ENCODE results near the gene KLF13. TPM values are rescaled to one million over a fixed set of nuclear protein-coding genes. Genes with fewer than 3 reads are reported as not detected.

The KLF13 gene
- total RNA-seq, 1 donor from 2014 or later, result 31.0 TPM

DNA sequence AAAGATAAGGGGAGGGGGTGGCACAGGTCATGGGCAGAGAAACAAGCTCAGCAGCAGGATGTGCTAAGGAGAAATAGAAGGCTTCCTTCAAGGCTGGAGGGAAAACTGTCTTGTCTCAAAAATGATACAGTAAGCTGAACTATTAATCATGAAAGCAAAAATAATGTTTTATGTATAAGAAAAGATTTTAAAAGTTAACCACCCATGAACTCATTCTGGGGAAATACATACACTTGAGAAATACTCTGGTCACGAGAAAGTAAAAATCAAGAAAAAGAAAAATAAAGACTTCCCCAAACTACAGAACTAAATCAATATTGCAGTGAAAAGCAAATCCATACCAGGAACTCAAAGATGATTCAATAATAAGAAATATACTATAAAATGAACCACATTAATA, 80.7 kb downstream of the KLF13 start:
- H3K27ac Mint-ChIP-seq (ENCODE audit: unreplicated experiment), result no peak overlapping the region
- no peak for FAIRE-seq

GRCh38 chr15:31407851-31408250, 81.2 kb downstream of the KLF13 start:
- Histone ChIP-seq H3K79me2 (ENCODE audit: insufficient read depth, low read length) (no peaks in the 10 kb centered on the region), H4K20me1 (ENCODE audit: insufficient read depth, low read length) (no peaks in the 10 kb centered on the region), H3K36me3 (ENCODE audit: insufficient read depth, low read length) (no peaks in the 10 kb centered on the region), H2AFZ (ENCODE audit: low read depth, low read length) (no peak overlapping the region), H3K9me3 (ENCODE audit: insufficient read depth, low read depth, low read length) (peaks cover 4% of the 10 kb centered on the region), H3K4me3 (ENCODE audit: insufficient read depth, low read depth, low read length) (no peak overlapping the region), H3K4me2 (ENCODE audit: low read length) (no peak overlapping the region), H3K4me1 (ENCODE audit: insufficient read depth, low read length) (peaks cover 7% of the 10 kb centered on the region), H3K27me3 (ENCODE audit: insufficient read depth, low read length) (no peaks in the 10 kb centered on the region), H3K27ac (ENCODE audit: low read depth, low read length) (no peak overlapping the region), H3K9ac (ENCODE audit: low read length) (no peak overlapping the region)
- H3K36me3 Mint-ChIP-seq (ENCODE audit: low read depth, unreplicated experiment), result no peaks in the 10 kb centered on the region
- DNase-seq (ENCODE audit: low read depth), result no peak
- H3K4me3 Mint-ChIP-seq (ENCODE audit: unreplicated experiment), result no peak overlapping the region
- H3K4me1 Mint-ChIP-seq (ENCODE audit: low read depth, unreplicated experiment), result peaks cover 6% of the 10 kb centered on the region
- FAIRE-seq, result no peak
- H3K9me3 Mint-ChIP-seq (ENCODE audit: unreplicated experiment), result peaks cover 16% of the 10 kb centered on the region
- TF ChIP-seq EZH2 (IDR thresholded peaks at IDR 0.05; ENCODE audit: insufficient read depth, low read length) (no peak), CTCF (IDR thresholded peaks at IDR 0.05; ENCODE audit: insufficient read depth, low read depth, low read length) (no peak)
- H3K27me3 Mint-ChIP-seq (ENCODE audit: low read depth, unreplicated experiment), result peaks cover 2% of the 10 kb centered on the region
- no peak overlapping the region for H3K27ac Mint-ChIP-seq (ENCODE audit: unreplicated experiment)

More for the DNA sequence above, 80.7 kb downstream of the KLF13 start:
- Mint-ChIP-seq H3K4me1 (ENCODE audit: low read depth, unreplicated experiment) (peaks cover 6% of the 10 kb centered on the region), H3K27me3 (ENCODE audit: low read depth, unreplicated experiment) (peaks cover 4% of the 10 kb centered on the region), H3K9me3 (ENCODE audit: unreplicated experiment) (peaks cover 16% of the 10 kb centered on the region), H3K4me3 (ENCODE audit: unreplicated experiment) (no peak overlapping the region), H3K36me3 (ENCODE audit: low read depth, unreplicated experiment) (no peaks in the 10 kb centered on the region)
- Histone ChIP-seq H3K27ac (ENCODE audit: low read depth, low read length) (no peak overlapping the region), H3K4me3 (ENCODE audit: insufficient read depth, low read depth, low read length) (no peak overlapping the region), H3K4me1 (ENCODE audit: insufficient read depth, low read length) (peaks cover 12% of the 10 kb centered on the region), H3K9ac (ENCODE audit: low read length) (no peak overlapping the region), H3K9me3 (ENCODE audit: insufficient read depth, low read depth, low read length) (peaks cover 4% of the 10 kb centered on the region), H2AFZ (ENCODE audit: low read depth, low read length) (no peak overlapping the region), H4K20me1 (ENCODE audit: insufficient read depth, low read length) (no peaks in the 10 kb centered on the region), H3K27me3 (ENCODE audit: insufficient read depth, low read length) (no peaks in the 10 kb centered on the region), H3K79me2 (ENCODE audit: insufficient read depth, low read length) (no peaks in the 10 kb centered on the region), H3K4me2 (ENCODE audit: low read length) (no peak overlapping the region), H3K36me3 (ENCODE audit: insufficient read depth, low read length) (no peaks in the 10 kb centered on the region)
- no peak for TF ChIP-seq CTCF (IDR thresholded peaks at IDR 0.05; ENCODE audit: insufficient read depth, low read depth, low read length)
- TF ChIP-seq EZH2 (IDR thresholded peaks at IDR 0.05; ENCODE audit: insufficient read depth, low read length), result no peak
- DNase-seq (ENCODE audit: low read depth), result no peak

DNA sequence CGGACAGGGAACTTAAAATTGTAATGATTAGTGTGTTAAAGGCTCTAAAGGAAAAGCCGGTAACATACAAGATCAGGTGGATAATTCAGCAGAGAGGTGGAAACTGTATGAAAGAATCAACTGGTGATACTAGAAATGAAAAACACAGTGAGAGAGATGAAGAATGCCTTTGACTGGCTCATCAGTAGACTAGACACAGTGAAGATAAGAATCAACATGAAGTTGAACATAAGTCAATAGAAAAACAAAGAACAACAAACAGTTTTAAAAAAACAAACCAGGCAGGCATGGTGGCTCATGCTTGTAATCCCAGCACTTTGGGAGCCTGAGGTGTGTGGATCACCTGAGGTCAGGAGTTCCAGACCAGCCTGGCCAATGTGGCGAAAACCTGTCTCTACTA, 82.1 kb downstream of the KLF13 start:
- Mint-ChIP-seq H3K4me1 (ENCODE audit: low read depth, unreplicated experiment) (peaks cover 2% of the 10 kb centered on the region), H3K27ac (ENCODE audit: unreplicated experiment) (no peak overlapping the region), H3K27me3 (ENCODE audit: low read depth, unreplicated experiment) (peaks cover 2% of the 10 kb centered on the region), H3K36me3 (ENCODE audit: low read depth, unreplicated experiment) (no peaks in the 10 kb centered on the region), H3K4me3 (ENCODE audit: unreplicated experiment) (no peak overlapping the region), H3K9me3 (ENCODE audit: unreplicated experiment) (peaks cover 16% of the 10 kb centered on the region)
- H3K4me1 ChIP-seq (ENCODE audit: insufficient read depth, low read length), result no peaks in the 10 kb centered on the region
- H3K4me3 ChIP-seq (ENCODE audit: insufficient read depth, low read depth, low read length), result no peak overlapping the region
- TF ChIP-seq CTCF (IDR thresholded peaks at IDR 0.05; ENCODE audit: insufficient read depth, low read depth, low read length), result no peak
- TF ChIP-seq EZH2 (IDR thresholded peaks at IDR 0.05; ENCODE audit: insufficient read depth, low read length), result no peak
- H3K9me3 ChIP-seq (ENCODE audit: insufficient read depth, low read depth, low read length), result peaks cover 3% of the 10 kb centered on the region
- H2AFZ ChIP-seq (ENCODE audit: low read depth, low read length), result no peak overlapping the region
- no peak overlapping the region for H3K4me2 ChIP-seq (ENCODE audit: low read length)
- H3K27ac ChIP-seq (ENCODE audit: low read depth, low read length), result no peak overlapping the region
- no peak for DNase-seq (ENCODE audit: low read depth)
- no peaks in the 10 kb centered on the region for H3K79me2 ChIP-seq (ENCODE audit: insufficient read depth, low read length)
- FAIRE-seq, result no peak
- H3K9ac ChIP-seq (ENCODE audit: low read length), result no peak overlapping the region
- H4K20me1 ChIP-seq (ENCODE audit: insufficient read depth, low read length), result no peaks in the 10 kb centered on the region
- H3K36me3 ChIP-seq (ENCODE audit: insufficient read depth, low read length), result no peaks in the 10 kb centered on the region
- no peaks in the 10 kb centered on the region for H3K27me3 ChIP-seq (ENCODE audit: insufficient read depth, low read length)

Data from astrocyte (in vitro differentiated cells and primary cell).